GM10266 (cell line): ENCODE data around the gene TMEM106A.
"Not testable (repeated sequence)": the region's sequence is repeated elsewhere in the genome, so short reads cannot be mapped to it uniquely, and the experiment has no call there.

Experiments used
- DNase-seq: peaks from one replicate; pipeline ENCODE4 v3.0.0; 2012; ENCODE audit errors: extremely low spot score
- TF ChIP-seq, protein P1 (sequence below): IDR thresholded peaks from 2 replicates; pipeline ENCODE4 v1.5.1; 2012; ENCODE audit warnings: mild to moderate bottlenecking, low read depth; ENCODE audit not compliant: control insufficient read depth, insufficient read depth; ENCODE audit errors: missing control alignments

The TMEM106A gene

GRCh38 chr17:43175213-43176118 is 36.2 kb upstream of the TMEM106A start:
- no peak for DNase-seq
- TF ChIP-seq, protein P1, sequence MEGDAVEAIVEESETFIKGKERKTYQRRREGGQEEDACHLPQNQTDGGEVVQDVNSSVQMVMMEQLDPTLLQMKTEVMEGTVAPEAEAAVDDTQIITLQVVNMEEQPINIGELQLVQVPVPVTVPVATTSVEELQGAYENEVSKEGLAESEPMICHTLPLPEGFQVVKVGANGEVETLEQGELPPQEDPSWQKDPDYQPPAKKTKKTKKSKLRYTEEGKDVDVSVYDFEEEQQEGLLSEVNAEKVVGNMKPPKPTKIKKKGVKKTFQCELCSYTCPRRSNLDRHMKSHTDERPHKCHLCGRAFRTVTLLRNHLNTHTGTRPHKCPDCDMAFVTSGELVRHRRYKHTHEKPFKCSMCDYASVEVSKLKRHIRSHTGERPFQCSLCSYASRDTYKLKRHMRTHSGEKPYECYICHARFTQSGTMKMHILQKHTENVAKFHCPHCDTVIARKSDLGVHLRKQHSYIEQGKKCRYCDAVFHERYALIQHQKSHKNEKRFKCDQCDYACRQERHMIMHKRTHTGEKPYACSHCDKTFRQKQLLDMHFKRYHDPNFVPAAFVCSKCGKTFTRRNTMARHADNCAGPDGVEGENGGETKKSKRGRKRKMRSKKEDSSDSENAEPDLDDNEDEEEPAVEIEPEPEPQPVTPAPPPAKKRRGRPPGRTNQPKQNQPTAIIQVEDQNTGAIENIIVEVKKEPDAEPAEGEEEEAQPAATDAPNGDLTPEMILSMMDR: no peak

DNA sequence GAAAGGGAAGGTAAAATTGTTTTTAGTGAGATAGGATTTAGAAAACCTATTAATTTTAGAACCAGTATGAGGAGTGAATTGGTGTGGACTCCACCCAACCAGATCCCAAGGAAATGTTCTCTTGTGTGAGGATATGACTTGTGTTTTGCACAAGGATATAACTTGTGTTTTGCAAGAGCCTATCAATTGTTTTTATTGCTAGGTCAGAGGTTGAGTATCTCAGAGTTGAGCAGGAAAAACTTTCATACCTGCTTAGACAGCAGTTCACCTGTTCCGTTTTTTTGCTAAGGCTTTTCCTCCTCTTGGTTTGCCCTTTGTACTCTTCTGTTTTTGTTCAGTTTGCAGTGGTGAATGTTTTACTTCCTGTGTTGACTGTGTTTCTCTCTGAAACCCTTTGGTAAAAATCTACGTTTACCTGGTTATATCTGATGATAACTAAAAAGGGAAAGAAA is 35.5 kb upstream of the TMEM106A start:
- DNase-seq: no peak
- TF ChIP-seq, protein P1: no peak

DNA sequence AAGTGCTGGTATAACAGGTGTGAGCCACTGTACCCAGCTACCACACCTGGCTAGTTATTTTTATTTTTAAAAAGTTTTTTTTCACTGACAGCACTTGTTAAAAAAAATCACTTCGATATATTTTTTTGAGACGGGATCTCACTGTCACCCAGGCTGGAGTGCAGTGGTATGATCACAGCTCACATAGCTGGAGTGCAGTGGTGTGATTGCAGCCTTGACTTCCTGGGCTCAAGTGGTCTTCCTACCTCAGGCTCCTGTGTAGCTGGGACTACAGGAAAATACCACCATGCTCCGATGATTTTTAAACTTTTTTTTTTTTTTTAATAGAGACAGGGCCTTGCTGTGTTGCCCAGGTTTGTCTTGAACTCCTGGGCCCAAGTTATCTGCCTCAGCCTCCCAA is 27.8 kb upstream of the TMEM106A start:
- DNase-seq: no peak
- TF ChIP-seq, protein P1: no peak

GRCh38 chr17:43186656-43187055 is 25.0 kb upstream of the TMEM106A start:
- DNase-seq: not testable (repeated sequence)

DNA sequence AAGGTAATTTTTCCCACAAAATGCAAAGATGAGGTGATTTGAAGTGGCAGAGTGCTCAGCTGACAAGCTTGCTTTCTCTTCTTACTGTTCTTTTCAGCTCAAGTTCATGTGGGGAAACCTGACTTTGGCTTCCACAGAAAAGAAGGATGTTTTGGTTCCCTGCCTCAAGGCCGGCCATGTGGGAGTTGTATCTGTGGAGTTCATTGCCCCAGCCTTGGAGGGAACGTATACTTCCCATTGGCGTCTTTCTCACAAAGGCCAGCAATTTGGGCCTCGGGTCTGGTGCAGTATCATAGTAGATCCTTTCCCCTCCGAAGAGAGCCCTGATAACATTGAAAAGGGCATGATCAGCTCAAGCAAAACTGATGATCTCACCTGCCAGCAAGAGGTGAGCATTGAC is 18.4 kb upstream of the TMEM106A start:
- TF ChIP-seq, protein P1: no peak
- no peak for DNase-seq

DNA sequence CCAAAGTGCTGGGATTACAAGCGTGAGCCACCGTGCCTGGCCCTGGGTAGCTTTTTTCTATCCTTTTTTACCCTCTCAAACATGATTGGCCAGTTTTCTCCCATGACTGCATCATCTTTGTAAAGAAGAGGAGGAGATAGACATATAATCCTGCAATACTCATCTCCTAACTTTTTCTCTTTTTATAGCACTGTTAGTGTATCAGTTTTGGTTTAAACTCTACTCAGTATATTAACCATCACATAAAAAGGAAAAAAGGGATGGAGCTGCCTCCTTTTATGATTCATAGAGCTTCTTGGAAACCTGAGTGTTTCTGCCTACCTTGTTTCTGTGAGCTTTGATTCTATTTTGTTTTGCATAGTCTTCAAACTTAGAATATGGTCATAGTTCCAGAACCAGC is 12.0 kb upstream of the TMEM106A start:
- DNase-seq: no peak
- TF ChIP-seq, protein P1: no peak

DNA sequence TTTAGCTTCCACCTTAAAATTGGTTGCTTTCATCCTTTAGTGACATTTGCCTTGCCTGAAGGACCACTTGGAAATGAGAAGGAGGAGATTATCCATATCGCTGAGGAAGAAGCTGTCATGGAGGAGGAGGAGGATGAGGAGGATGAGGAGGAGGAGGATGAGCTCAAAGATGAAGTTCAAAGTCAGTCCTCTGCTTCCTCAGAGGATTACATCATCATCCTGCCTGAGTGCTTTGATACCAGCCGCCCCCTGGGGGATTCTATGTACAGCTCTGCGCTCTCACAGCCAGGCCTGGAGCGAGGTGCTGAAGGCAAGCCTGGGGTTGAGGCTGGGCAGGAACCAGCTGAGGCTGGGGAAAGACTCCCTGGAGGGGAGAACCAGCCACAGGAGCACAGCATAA is 11.5 kb upstream of the TMEM106A start:
- TF ChIP-seq, protein P1: no peak
- DNase-seq: no peak

DNA sequence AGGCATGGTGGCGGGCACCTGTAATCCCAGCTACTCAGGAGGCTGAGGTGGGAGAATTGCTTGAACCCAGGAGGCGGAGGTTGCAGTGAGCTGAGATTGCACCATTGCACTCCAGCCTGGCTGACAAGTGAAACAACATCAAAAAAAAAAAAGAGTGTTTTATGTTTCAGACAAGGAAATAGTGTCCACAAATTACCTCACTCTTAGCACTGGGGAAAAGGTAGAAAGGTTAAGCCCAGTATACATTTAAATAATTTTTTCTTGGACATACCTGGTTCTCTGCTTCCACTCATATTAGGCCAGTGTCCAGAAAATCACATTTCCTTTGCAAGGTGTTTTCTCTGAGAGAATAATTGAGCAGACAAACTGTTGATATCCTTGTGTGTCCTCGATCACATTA is 8.7 kb upstream of the TMEM106A start:
- DNase-seq: not testable (repeated sequence)
